Osteocyte (in vitro differentiated cells): ENCODE results near the gene TMEM174. TPM values are rescaled to one million over a fixed set of nuclear protein-coding genes. Genes with fewer than 3 reads are reported as not detected.
"Not testable (repeated sequence)": the region's sequence is repeated elsewhere in the genome, so short reads cannot be mapped to it uniquely, and the experiment has no call there.

Experiments used
- DNase-seq: peaks from one replicate; pipeline ENCODE4 v3.0.0; 2021; ENCODE audit warnings: mixed read lengths; ENCODE audit not compliant: unreplicated experiment; ENCODE audit errors: extremely low spot score
- H3K27ac Mint-ChIP-seq: one replicate; pipeline ENCODE4 v1.8.0; 2021; ENCODE audit warnings: mild to moderate bottlenecking, mixed read lengths; ENCODE audit not compliant: unreplicated experiment
- H3K27me3 Mint-ChIP-seq: one replicate; pipeline ENCODE4 v1.8.0; 2021; ENCODE audit warnings: mixed read lengths; ENCODE audit not compliant: unreplicated experiment
- H3K36me3 Mint-ChIP-seq: one replicate; pipeline ENCODE4 v1.8.0; 2021; ENCODE audit warnings: mixed read lengths; ENCODE audit not compliant: unreplicated experiment
- H3K4me1 Mint-ChIP-seq: one replicate; pipeline ENCODE4 v1.8.0; 2021; ENCODE audit warnings: mixed read lengths; ENCODE audit not compliant: unreplicated experiment
- H3K4me3 Mint-ChIP-seq: one replicate; pipeline ENCODE4 v1.8.0; 2021; ENCODE audit warnings: mild to moderate bottlenecking, moderate library complexity, mixed read lengths; ENCODE audit not compliant: unreplicated experiment
- H3K9me3 Mint-ChIP-seq: one replicate; pipeline ENCODE4 v1.8.0; 2021; ENCODE audit warnings: mixed read lengths; ENCODE audit not compliant: unreplicated experiment
- CTCF ChIP-seq: fragments of 200-600 bp; sonication (generic); IDR thresholded peaks from 2 replicates; pipeline ENCODE4 v1.5.0; 2021; ENCODE audit warnings: antibody characterized with exemption, mild to moderate bottlenecking, moderate library complexity
- total RNA-seq: library from RNA; stranded (reverse); gene quantifications from 2 replicates; pipeline ENCODE4 v1.2.1, GENCODE V29; 2021

The TMEM174 gene
- total RNA-seq, 1 donor from 2014 or later, result not detected

- Mint-ChIP-seq H3K4me3 (no peak overlapping the region), H3K27ac (no peak overlapping the region), H3K9me3 (no peaks in the 10 kb centered on the region), H3K27me3 (peaks cover 14% of the 10 kb centered on the region), H3K36me3 (no peaks in the 10 kb centered on the region), H3K4me1 (peaks cover 16% of the 10 kb centered on the region)
- DNase-seq, result no peak
- TF ChIP-seq CTCF, result no peak
Measured at GRCh38 chr5:73199671-73200070, 26.7 kb downstream of the TMEM174 start.

DNA sequence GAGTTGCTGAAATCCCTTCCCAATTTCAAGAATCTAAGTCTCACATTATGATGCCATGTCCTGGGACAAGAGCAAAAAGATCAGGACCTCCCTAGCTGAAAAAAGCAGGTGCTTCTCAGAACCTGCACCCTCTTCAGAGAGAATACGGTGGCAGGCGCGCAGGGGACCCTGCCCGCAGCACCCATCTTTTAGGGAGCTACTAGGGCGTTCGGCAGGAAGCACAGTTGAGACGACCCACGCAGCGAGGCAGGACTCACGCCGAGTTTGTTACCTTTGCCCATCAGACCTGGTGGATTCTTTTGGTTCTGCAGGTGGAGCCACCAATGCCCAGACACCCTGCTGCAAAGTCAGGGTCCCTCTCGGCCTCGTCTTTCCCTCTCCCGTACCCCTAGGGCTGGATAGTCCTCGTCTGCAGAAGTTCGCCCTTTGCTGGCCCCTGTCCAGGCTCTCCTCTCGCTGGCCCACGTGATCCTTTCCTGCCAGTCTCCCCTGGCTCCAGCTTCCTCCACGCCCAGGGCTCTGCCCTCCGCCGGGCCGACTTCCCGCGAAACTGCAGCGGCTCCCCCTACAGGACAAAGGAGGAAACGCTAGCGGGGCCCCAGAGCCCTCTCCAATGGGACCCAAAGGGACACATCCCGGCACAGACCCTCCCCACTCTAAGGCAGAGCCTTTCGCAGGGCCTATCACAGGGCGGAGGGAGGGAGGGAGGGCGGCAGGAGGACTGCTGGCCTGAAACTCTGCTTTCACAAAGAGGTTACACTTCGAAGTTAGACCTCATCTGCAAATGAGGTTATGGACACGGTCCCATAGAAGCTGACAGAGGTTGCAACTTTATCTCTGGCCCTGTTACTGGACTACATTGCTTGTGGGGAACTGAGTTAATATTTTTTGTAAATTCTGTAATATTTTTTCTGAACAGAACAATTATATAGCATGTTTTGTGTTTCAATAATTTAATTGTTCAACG is 28.8 kb downstream of the TMEM174 start:
- no peaks in the 10 kb centered on the region for H3K9me3 Mint-ChIP-seq
- H3K4me1 Mint-ChIP-seq, result peaks cover 16% of the 10 kb centered on the region
- DNase-seq, result peak; percentile 91
- peaks cover 8% of the 10 kb centered on the region for H3K27me3 Mint-ChIP-seq
- no peaks in the 10 kb centered on the region for H3K36me3 Mint-ChIP-seq
- H3K4me3 Mint-ChIP-seq, result no peak overlapping the region
- H3K27ac Mint-ChIP-seq, result no peak overlapping the region
- peak; percentile 77 for TF ChIP-seq CTCF

DNA sequence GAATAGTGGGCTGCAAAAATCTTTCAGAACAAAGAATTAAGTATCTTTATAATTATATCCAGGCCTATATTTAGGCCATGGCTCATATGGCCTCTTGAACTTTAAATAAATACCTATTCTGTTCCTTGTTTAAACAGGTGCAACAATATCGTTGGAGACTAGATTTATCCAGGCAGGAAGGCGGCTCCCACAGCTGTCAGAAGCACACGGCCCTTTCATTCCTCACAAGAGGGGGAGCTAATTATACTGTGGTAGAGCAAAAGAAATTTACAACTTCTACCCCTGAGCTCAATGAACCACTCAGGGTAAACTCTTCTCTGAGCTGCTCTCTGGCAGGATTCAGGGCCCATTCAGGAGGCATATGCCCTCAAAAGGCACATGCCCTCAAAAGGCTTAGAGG is 31.3 kb downstream of the TMEM174 start:
- Mint-ChIP-seq H3K27ac (no peak overlapping the region), H3K9me3 (peaks cover 9% of the 10 kb centered on the region), H3K27me3 (peaks cover 9% of the 10 kb centered on the region), H3K4me3 (no peak overlapping the region), H3K4me1 (peaks cover 16% of the 10 kb centered on the region), H3K36me3 (peaks cover 6% of the 10 kb centered on the region)
- TF ChIP-seq CTCF, result no peak
- no peak for DNase-seq

GRCh38 chr5:73204733-73205132 is 31.7 kb downstream of the TMEM174 start:
- peaks cover 9% of the 10 kb centered on the region for H3K36me3 Mint-ChIP-seq
- no peak for DNase-seq
- H3K27ac Mint-ChIP-seq, result no peak overlapping the region
- peaks cover 16% of the 10 kb centered on the region for H3K4me1 Mint-ChIP-seq
- H3K4me3 Mint-ChIP-seq, result no peak overlapping the region
- H3K27me3 Mint-ChIP-seq, result peaks cover 12% of the 10 kb centered on the region
- H3K9me3 Mint-ChIP-seq, result peaks cover 12% of the 10 kb centered on the region
- no peak for TF ChIP-seq CTCF

GRCh38 chr5:73205305-73205704 is 32.3 kb downstream of the TMEM174 start:
- H3K4me3 Mint-ChIP-seq, result no peak overlapping the region
- peaks cover 15% of the 10 kb centered on the region for H3K4me1 Mint-ChIP-seq
- H3K27me3 Mint-ChIP-seq, result peaks cover 16% of the 10 kb centered on the region
- no peak overlapping the region for H3K27ac Mint-ChIP-seq
- H3K36me3 Mint-ChIP-seq, result peaks cover 12% of the 10 kb centered on the region
- peaks cover 18% of the 10 kb centered on the region for H3K9me3 Mint-ChIP-seq
- TF ChIP-seq CTCF, result no peak
- DNase-seq, result no peak

GRCh38 chr5:73207239-73207638 is 34.2 kb downstream of the TMEM174 start:
- Mint-ChIP-seq H3K36me3 (peaks cover 14% of the 10 kb centered on the region), H3K9me3 (peaks cover 27% of the 10 kb centered on the region), H3K27me3 (peaks cover 22% of the 10 kb centered on the region)
- not testable (repeated sequence) for DNase-seq, H3K4me1 Mint-ChIP-seq, H3K27ac Mint-ChIP-seq, H3K4me3 Mint-ChIP-seq

GRCh38 chr5:73209075-73209474 is 36.1 kb downstream of the TMEM174 start:
- peaks cover 14% of the 10 kb centered on the region for H3K36me3 Mint-ChIP-seq
- not testable (repeated sequence) for DNase-seq, H3K27ac Mint-ChIP-seq, H3K4me1 Mint-ChIP-seq, H3K4me3 Mint-ChIP-seq
- H3K9me3 Mint-ChIP-seq, result peaks cover 27% of the 10 kb centered on the region
- peaks cover 22% of the 10 kb centered on the region for H3K27me3 Mint-ChIP-seq
